Ishikawa (cell line): ENCODE measurements around the gene TMEM115.

Experiments used
- CEBPB ChIP-seq: IDR thresholded peaks from 2 replicates; pipeline ENCODE4 v1.6.1; 2012
- EGR1 ChIP-seq: IDR thresholded peaks from 2 replicates; pipeline ENCODE4 v1.6.1; 2012

GRCh38 chr3:50319894-50320625, 39.3 kb downstream of the TMEM115 start:
- TF ChIP-seq EGR1 (no peak), CEBPB (no peak)
